HEK293 (cell line): ENCODE measurements around the gene TNFAIP3.
A peak's percentile ranks its signal among the peaks of the same experiment; 100 is the strongest.

Experiments used
- CTCF ChIA-PET: fragments of 350-600 bp; formaldehyde crosslinking; extraction: SDS; loops from one replicate; lab custom pipeline; 2021; ENCODE audit warnings: antibody characterized with exemption; lab: Yijun Ruan, JAX
- POLR2A ChIA-PET: fragments of 300-600 bp; formaldehyde crosslinking; extraction: SDS; loops from one replicate; lab custom pipeline; 2020; ENCODE audit warnings: antibody characterized with exemption, inconsistent platforms; lab: Yijun Ruan, JAX
- H3K27ac ChIP-seq: fragments of 200-500 bp; sonication (Bioruptor generic); 2 replicates; pipeline ENCODE4 v1.5.1; 2014; ENCODE audit warnings: low read depth, low read length, control low read depth, inconsistent platforms; ENCODE audit errors: extremely low read depth
- H3K36me3 ChIP-seq, 2 experiments: fragments of 200-500 bp in 1 of 2; sonication (Bioruptor generic) in 1 of 2; 1 replicate in 1 of 2; 2 replicates in 1 of 2; pipeline ENCODE4 v1.5.1; 2014 to 2017; ENCODE audit warnings: inconsistent platforms in 2 of 2, low read length in 2 of 2; ENCODE audit not compliant: control insufficient read depth in 2 of 2, insufficient read depth in 1 of 2
- H3K4me1 ChIP-seq: fragments of 200-500 bp; sonication (Bioruptor generic); 2 replicates; pipeline ENCODE4 v1.5.1; 2014; ENCODE audit warnings: mild to moderate bottlenecking, low read length, inconsistent platforms; ENCODE audit not compliant: control insufficient read depth, insufficient read depth
- H3K4me3 ChIP-seq: 2 replicates; pipeline ENCODE4 v1.5.1; 2011; ENCODE audit warnings: low read depth, mild to moderate bottlenecking, control low read depth, low read length, moderate library complexity
- H3K9me3 ChIP-seq: fragments of 200-500 bp; sonication (Bioruptor generic); 2 replicates; pipeline ENCODE4 v1.5.1; 2014; ENCODE audit warnings: low read depth, low read length, inconsistent platforms; ENCODE audit not compliant: control insufficient read depth, insufficient read depth
- GLIS2 ChIP-seq: fragments of 450-650 bp; formaldehyde crosslinking; IDR thresholded peaks from 2 replicates; pipeline ENCODE4 v1.5.1; 2016; ENCODE audit warnings: missing biosample characterization, missing genetic modification characterization
- IKZF3 ChIP-seq: fragments of 450-650 bp; IDR thresholded peaks from 2 replicates; pipeline ENCODE4 v1.5.0; 2018; ENCODE audit warnings: missing biosample characterization, mild to moderate bottlenecking, missing genetic modification characterization, moderate library complexity
- PRDM6 ChIP-seq: fragments of 450-650 bp; formaldehyde crosslinking; IDR thresholded peaks from 2 replicates; pipeline ENCODE4 v1.5.1; 2017; ENCODE audit warnings: missing biosample characterization, missing genetic modification characterization
- RBAK ChIP-seq: fragments of 450-650 bp; formaldehyde crosslinking; IDR thresholded peaks from 2 replicates; pipeline ENCODE4 v1.5.1; 2016; ENCODE audit warnings: missing biosample characterization, missing genetic modification characterization
- REPIN1 ChIP-seq: fragments of 450-650 bp; formaldehyde crosslinking; IDR thresholded peaks from 2 replicates; pipeline ENCODE4 v1.5.1; 2017; ENCODE audit warnings: missing biosample characterization, missing genetic modification characterization, low read depth
- SCRT1 ChIP-seq: fragments of 450-650 bp; formaldehyde crosslinking; IDR thresholded peaks from 2 replicates; pipeline ENCODE4 v1.5.1; 2016; ENCODE audit warnings: missing biosample characterization, missing genetic modification characterization, borderline replicate concordance
- SETDB1 ChIP-seq: IDR thresholded peaks from one replicate; pipeline ENCODE4 v1.6.1; 2017; ENCODE audit warnings: mild to moderate bottlenecking, low read length, moderate library complexity, mixed read lengths; ENCODE audit not compliant: insufficient read length
- SP7 ChIP-seq: fragments of 450-650 bp; formaldehyde crosslinking; IDR thresholded peaks from 2 replicates; pipeline ENCODE4 v1.5.1; 2016; ENCODE audit warnings: missing biosample characterization, missing genetic modification characterization
- TSHZ1 ChIP-seq: fragments of 450-650 bp; formaldehyde crosslinking; IDR thresholded peaks from 2 replicates; pipeline ENCODE4 v1.5.1; 2016; ENCODE audit warnings: missing biosample characterization, missing genetic modification characterization, borderline replicate concordance
- ZBTB11 ChIP-seq: fragments of 450-650 bp; formaldehyde crosslinking; conservative IDR thresholded peaks from 2 replicates; pipeline ENCODE4 v1.5.1; 2016; ENCODE audit warnings: low read depth, missing biosample characterization, missing genetic modification characterization
- ZBTB6 ChIP-seq: fragments of 450-650 bp; formaldehyde crosslinking; IDR thresholded peaks from 2 replicates; pipeline ENCODE4 v1.5.1; 2017; ENCODE audit warnings: missing biosample characterization, missing genetic modification characterization
- ZNF19 ChIP-seq: fragments of 450-650 bp; formaldehyde crosslinking; IDR thresholded peaks from 2 replicates; pipeline ENCODE4; 2016; ENCODE audit warnings: missing biosample characterization, missing genetic modification characterization, low read depth
- ZNF26 ChIP-seq: fragments of 450-650 bp; formaldehyde crosslinking; IDR thresholded peaks from 2 replicates; pipeline ENCODE4 v1.5.1; 2016; ENCODE audit warnings: missing biosample characterization, missing genetic modification characterization
- ZNF366 ChIP-seq: fragments of 450-650 bp; formaldehyde crosslinking; conservative IDR thresholded peaks from 2 replicates; pipeline ENCODE4 v1.5.1; 2016; ENCODE audit warnings: missing biosample characterization, missing genetic modification characterization
- ZNF416 ChIP-seq: fragments of 450-650 bp; formaldehyde crosslinking; IDR thresholded peaks from 2 replicates; pipeline ENCODE4 v1.5.1; 2016; ENCODE audit warnings: missing biosample characterization, missing genetic modification characterization
- ZNF423 ChIP-seq: fragments of 450-650 bp; formaldehyde crosslinking; IDR thresholded peaks from 2 replicates; pipeline ENCODE4 v1.5.1; 2016; ENCODE audit warnings: missing biosample characterization, missing genetic modification characterization
- ZNF426 ChIP-seq: fragments of 450-650 bp; formaldehyde crosslinking; IDR thresholded peaks from 2 replicates; pipeline ENCODE4 v1.5.1; 2017; ENCODE audit warnings: missing biosample characterization, missing genetic modification characterization, mild to moderate bottlenecking, inconsistent platforms, moderate library complexity
- ZNF529 ChIP-seq: fragments of 450-650 bp; formaldehyde crosslinking; IDR thresholded peaks from 2 replicates; pipeline ENCODE4 v1.5.1; 2017; ENCODE audit warnings: missing genetic modification characterization, missing biosample characterization; ENCODE audit not compliant: insufficient replicate concordance
- ZNF580 ChIP-seq: fragments of 450-650 bp; formaldehyde crosslinking; IDR thresholded peaks from 2 replicates; pipeline ENCODE4 v1.5.1; 2016; ENCODE audit warnings: missing biosample characterization, missing genetic modification characterization
- ZNF624 ChIP-seq: fragments of 450-650 bp; formaldehyde crosslinking; IDR thresholded peaks from 2 replicates; pipeline ENCODE4 v1.5.1; 2017; ENCODE audit warnings: missing biosample characterization, missing genetic modification characterization
- ZNF629 ChIP-seq: fragments of 450-650 bp; formaldehyde crosslinking; IDR thresholded peaks from 2 replicates; pipeline ENCODE4 v1.5.1; 2017; ENCODE audit warnings: missing biosample characterization, missing genetic modification characterization
- ZNF660 ChIP-seq: fragments of 450-650 bp; IDR thresholded peaks from 2 replicates; pipeline ENCODE4 v1.5.1; 2018; ENCODE audit warnings: missing biosample characterization, mild to moderate bottlenecking, missing genetic modification characterization
- ZNF837 ChIP-seq: fragments of 450-650 bp; formaldehyde crosslinking; IDR thresholded peaks from 2 replicates; pipeline ENCODE4 v1.5.1; 2016; ENCODE audit warnings: missing biosample characterization, missing genetic modification characterization
- ZXDB ChIP-seq: fragments of 450-650 bp; formaldehyde crosslinking; IDR thresholded peaks from 2 replicates; pipeline ENCODE4 v1.5.1; 2016; ENCODE audit warnings: missing biosample characterization, missing genetic modification characterization

Gene TNFAIP3

GRCh38 chr6:137853569-137854213 lies 13.4 kb upstream of the TNFAIP3 start (continued):
- TF ChIP-seq ZNF26 (no peak), ZNF426 (tag by site-specific recombination) (no peak), ZNF624 (tag by site-specific recombination) (no peak), ZXDB (tag by site-specific recombination) (peak; percentile 94), RBAK (tag by site-specific recombination) (no peak), REPIN1 (peak; percentile 32; the same call in 1 of the 2 replicates), ZNF366 (tag by site-specific recombination) (peak; percentile 78), ZNF19 (tag by site-specific recombination) (no peak), ZBTB11 (tag by site-specific recombination) (no peak), TSHZ1 (tag by site-specific recombination) (peak; percentile 99), SP7 (tag by site-specific recombination) (peak; percentile 100), ZNF629 (peak; percentile 97), ZNF529 (no peak)

- Histone ChIP-seq H3K27ac (no peak overlapping the region), H3K4me1 (peaks cover 5% of the 10 kb centered on the region; the same call in 1 of the 2 replicates), H3K36me3 (no peaks in the 10 kb centered on the region), H3K4me3 (no peak overlapping the region), H3K9me3 (no peaks in the 10 kb centered on the region)
- CTCF ChIA-PET = interaction anchor here (0.8 to 2.6 kb wide), 3 partner anchors 9 to 56 kb away, joined by 4 to 10 read pairs (median 8); partner anchors contain the start of gene TNFAIP3
- POLR2A ChIA-PET = interaction anchor here (1.1 kb wide), 1 partner anchor 93 kb away, joined by 3 read pairs; no protein-coding TSS in a partner anchor
- TF ChIP-seq SCRT1 (tag by site-specific recombination) = no peak
- TF ChIP-seq IKZF3 (tag by site-specific recombination) = no peak
- TF ChIP-seq ZNF423 = no peak
- TF ChIP-seq ZNF580 (tag by site-specific recombination) = no peak
- TF ChIP-seq SETDB1 = peak; percentile 80
- no peak for TF ChIP-seq ZNF660 (tag by site-specific recombination)
- no peak for TF ChIP-seq RBAK (tag by site-specific recombination)
- no peak for TF ChIP-seq GLIS2 (tag by site-specific recombination)
- no peak for TF ChIP-seq ZNF837 (tag by site-specific recombination)
- no peak for TF ChIP-seq ZNF416 (tag by site-specific recombination)
- no peak for TF ChIP-seq ZBTB6 (tag by site-specific recombination)
- TF ChIP-seq PRDM6 (tag by site-specific recombination) = peak; percentile 48; the same call in 1 of the 2 replicates
Measured at GRCh38 chr6:137856138-137856898, 10.7 kb upstream of the TNFAIP3 start.
